Rectal smooth muscle tissue (tissue), 1 donor: ENCODE data around the gene HPCAL1.

Experiments used
- H3K27ac ChIP-seq: one replicate; pipeline ENCODE4 v1.7.0; 2013; ENCODE audit warnings: low read depth, low read length, inconsistent platforms
- H3K27me3 ChIP-seq: one replicate; pipeline ENCODE4 v1.7.0; 2013; ENCODE audit warnings: low read length; ENCODE audit not compliant: control insufficient read depth, insufficient read depth
- H3K36me3 ChIP-seq: one replicate; pipeline ENCODE4 v1.7.0; 2013; ENCODE audit warnings: low read length; ENCODE audit not compliant: control insufficient read depth, insufficient read depth
- H3K4me1 ChIP-seq: one replicate; pipeline ENCODE4 v1.7.0; 2013; ENCODE audit warnings: low read length; ENCODE audit not compliant: control insufficient read depth, insufficient read depth
- H3K4me3 ChIP-seq: one replicate; pipeline ENCODE4 v1.7.0; 2013; ENCODE audit warnings: low read length
- H3K9ac ChIP-seq: one replicate; pipeline ENCODE4 v1.7.0; 2013; ENCODE audit warnings: low read length

The HPCAL1 gene

DNA sequence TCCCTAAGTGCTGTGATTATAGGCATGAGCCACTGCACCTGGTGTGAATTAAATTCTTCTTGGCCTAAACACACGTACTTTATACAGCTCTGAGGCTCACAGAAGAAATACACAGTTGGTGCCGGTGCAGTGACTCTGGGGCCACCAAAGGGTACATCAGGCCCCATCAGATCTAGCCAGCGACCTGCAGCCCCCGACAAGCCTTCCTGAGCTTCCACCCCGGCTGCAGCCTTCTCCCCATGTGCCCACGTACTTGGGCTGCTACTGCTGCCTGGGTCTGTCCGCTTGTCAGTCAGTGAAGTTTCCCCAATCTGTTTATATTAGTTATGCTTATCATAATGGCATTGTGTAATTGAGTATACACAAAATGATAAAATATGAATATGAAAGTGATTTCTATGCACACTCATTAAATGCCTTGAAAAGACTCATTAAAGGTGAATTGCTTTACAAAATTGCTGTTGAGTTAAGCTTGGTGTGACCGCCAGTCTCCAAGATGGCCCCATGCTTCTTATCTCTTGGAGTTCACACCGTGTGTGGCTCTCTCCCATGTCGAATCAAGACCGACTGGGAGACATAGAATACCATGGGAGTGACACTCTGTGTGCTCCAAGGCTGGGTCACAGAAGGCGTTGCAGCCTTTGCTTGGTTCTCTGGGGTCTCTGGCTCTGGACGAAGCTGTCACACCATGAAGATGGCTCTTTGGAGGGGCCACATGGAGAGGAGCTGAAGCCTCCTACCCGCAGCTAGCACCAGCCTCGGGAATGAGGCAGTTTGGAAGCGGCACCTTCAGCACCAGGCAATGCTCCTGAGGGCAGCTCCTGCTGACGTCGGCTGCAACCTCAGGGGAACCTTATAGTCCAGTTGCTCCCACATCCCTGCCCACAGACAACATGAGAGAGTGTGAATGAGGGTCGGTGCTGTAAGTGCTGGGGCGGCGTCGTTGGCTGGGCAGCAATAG lies 29.2 kb upstream of the HPCAL1 start:
- no peak overlapping the region for H3K27ac ChIP-seq
- no peak overlapping the region for H3K9ac ChIP-seq
- H3K27me3 ChIP-seq, result no peaks in the 10 kb centered on the region
- no peaks in the 10 kb centered on the region for H3K4me1 ChIP-seq
- no peak overlapping the region for H3K4me3 ChIP-seq
- H3K36me3 ChIP-seq, result no peaks in the 10 kb centered on the region

DNA sequence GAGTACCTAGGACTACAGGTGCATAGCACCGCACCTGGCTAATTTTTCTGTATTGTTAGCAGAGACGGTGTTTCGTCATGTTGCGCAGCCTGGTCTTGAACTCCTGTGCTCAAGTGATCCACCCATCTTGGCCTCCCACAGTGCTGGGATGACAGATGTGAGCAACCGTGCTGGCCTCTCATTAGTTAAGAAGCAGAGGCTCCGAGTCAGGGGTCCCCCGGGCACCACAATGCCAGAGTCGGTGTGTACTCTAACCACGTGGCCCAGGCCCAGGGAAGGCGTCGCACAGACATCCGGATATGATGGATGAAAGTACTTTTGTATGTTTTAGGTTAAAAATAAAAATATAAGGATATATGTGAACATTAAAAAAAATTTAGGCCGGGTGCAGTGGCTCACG lies 28.3 kb upstream of the HPCAL1 start:
- no peaks in the 10 kb centered on the region for H3K27me3 ChIP-seq
- no peak overlapping the region for H3K27ac ChIP-seq
- H3K36me3 ChIP-seq, result no peaks in the 10 kb centered on the region
- no peak overlapping the region for H3K4me3 ChIP-seq
- H3K9ac ChIP-seq, result no peak overlapping the region
- no peaks in the 10 kb centered on the region for H3K4me1 ChIP-seq

DNA sequence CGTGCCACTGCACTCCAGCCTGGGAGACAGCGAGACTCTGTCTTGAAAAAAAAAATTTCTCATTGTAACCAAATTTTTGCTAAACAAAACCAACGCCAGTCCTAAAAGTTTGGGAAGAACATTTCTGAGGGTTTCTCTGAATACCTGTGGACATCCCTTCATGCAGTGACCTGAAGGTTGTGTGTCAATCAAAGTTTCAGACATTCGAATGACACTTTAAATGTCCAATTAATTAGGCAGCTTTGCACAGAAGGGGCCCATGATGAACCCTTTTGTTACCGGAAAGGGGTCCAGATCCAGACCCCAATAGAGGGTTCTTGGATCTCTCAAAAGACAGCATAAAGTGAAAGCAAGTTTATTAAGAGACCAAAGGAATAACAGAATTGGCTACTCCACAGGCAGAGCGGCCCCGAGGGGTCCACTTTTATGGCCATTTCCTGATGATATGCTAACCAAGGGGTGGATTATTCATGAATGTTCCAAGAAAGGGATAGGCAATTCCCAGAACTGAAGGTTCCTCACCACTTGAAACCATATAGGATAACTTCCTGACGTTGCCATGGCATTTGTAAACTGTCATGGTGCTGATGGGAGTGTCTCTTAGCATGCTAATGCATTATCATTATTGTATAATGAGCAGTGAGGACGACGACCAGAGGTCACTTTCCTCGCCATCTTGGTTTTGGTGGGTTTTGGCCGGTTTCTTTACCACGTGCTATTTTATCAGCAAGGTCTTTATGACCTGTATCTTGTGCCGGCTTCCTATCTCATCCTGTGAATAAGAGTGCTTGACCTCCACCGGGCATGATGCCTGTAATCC lies 27.5 kb upstream of the HPCAL1 start:
- no peaks in the 10 kb centered on the region for H3K36me3 ChIP-seq
- no peak overlapping the region for H3K9ac ChIP-seq
- H3K4me1 ChIP-seq, result no peaks in the 10 kb centered on the region
- H3K27ac ChIP-seq, result no peak overlapping the region
- no peak overlapping the region for H3K4me3 ChIP-seq
- H3K27me3 ChIP-seq, result no peaks in the 10 kb centered on the region

DNA sequence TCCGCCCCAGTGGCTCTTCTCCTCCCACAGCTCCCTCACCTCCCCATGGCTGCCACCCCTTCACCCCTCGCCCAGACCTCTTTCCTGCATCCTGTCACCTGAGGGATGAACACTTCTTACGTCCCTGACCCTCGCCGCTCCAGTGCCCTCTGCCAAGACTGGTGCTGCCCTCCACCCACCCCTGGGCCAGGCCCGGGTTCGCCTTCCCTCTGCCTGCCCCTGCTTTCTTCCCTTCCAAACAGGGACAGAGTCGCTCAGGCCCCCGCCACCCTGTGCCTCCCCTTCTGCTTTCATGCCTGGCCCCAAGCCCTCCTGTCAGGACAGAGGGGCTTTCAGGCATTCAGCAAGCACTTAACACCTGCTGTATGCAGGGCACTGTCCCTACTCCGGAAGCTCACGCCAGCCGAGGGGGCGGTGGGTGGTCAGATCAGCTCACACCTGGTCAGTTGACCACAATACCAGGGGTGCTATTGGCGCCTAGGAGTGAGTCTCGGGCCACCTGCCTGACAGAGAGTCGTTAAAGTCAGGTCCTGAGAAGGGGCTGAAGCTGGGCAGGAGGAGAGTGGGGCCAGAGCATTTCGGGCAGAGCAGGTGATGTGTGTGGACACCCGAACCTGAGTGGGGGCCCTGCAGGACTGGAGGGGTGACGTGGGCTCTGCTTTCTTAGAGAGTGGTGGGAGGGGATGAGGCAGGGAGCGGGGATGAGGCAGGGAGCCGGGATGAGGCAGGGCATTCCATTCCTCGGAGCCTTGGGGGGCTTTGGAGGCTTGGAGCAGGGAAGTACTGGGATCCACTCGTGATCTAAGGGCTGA lies 26.0 kb upstream of the HPCAL1 start:
- no peak overlapping the region for H3K9ac ChIP-seq
- H3K4me1 ChIP-seq, result no peaks in the 10 kb centered on the region
- H3K4me3 ChIP-seq, result no peak overlapping the region
- no peaks in the 10 kb centered on the region for H3K27me3 ChIP-seq
- H3K27ac ChIP-seq, result no peak overlapping the region
- H3K36me3 ChIP-seq, result no peaks in the 10 kb centered on the region

DNA sequence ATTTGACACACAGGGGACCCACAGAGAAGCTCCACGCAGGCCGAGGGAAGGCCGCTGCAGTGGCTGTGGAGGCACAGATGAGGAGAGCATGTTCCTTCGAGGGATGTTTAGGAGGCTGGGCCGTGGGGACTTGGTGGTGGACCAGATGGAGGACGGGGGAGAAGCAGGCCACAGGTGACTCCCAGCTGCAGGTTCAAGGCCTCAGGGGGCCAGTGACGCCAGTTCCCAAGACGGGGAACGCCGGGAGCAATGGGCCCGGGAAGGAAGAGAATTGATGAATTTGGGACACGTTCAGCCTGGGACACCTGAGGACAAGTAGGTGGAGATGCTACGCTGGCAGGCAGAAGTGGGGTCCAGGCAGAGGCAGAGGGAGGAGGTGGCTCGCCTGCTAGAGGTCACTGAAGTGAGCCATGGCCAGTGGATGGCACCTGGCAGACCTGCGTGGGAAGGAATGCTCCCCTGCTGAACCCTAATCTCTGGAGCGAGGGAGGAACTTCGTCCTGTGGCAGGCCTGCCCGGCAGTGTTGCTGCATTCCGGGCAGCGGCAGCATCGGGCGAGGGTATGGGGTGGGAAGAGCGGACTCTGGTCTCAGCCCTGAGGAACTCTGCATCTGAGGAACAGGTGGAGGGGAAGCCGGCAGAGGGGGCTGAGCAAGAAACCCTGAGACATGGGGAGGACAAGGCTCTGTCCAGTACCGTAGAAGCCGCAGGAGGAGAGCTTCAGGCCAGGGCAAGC lies 25.2 kb upstream of the HPCAL1 start:
- Histone ChIP-seq H3K4me3 (no peak overlapping the region), H3K4me1 (no peaks in the 10 kb centered on the region), H3K9ac (no peak overlapping the region), H3K27ac (no peak overlapping the region), H3K36me3 (no peaks in the 10 kb centered on the region), H3K27me3 (no peaks in the 10 kb centered on the region)

DNA sequence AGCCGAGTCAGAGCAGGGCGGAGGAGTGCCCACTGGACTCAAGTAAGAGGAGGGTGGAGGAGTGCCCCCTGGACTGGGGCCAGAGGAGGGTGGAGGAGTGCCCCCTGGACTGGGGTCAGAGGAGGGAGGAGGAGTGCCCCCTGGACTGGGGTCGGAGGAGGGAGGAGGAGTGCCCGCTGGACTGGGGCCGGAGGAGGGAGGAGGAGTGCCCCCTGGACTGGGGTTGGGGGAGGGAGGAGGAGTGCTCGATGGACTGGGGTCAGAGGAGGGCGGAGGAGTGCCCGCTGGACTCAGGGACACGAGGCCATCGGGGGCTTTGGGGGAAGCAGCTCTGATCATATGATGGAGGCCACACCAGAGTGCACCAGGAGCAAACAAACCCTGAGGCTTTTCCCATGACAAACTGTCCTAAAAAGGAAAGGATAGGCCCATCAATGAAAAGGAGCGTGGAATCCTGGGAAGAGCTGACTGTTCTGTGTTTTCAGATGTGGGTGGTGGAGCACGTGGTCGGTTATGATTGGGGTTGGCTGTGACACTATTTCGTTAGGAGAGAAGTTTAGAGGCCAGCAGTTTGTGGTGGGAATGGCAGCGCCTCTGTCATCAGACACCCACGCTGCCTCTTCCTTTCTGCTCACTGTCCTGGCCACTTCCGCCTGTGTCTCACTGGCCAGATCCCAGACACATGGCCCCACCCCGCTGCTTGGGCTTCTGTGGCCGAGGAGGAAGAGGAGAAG lies 24.5 kb upstream of the HPCAL1 start:
- no peaks in the 10 kb centered on the region for H3K4me1 ChIP-seq
- H3K27me3 ChIP-seq, result no peaks in the 10 kb centered on the region
- H3K27ac ChIP-seq, result no peak overlapping the region
- no peak overlapping the region for H3K4me3 ChIP-seq
- H3K9ac ChIP-seq, result no peak overlapping the region
- H3K36me3 ChIP-seq, result no peaks in the 10 kb centered on the region

DNA sequence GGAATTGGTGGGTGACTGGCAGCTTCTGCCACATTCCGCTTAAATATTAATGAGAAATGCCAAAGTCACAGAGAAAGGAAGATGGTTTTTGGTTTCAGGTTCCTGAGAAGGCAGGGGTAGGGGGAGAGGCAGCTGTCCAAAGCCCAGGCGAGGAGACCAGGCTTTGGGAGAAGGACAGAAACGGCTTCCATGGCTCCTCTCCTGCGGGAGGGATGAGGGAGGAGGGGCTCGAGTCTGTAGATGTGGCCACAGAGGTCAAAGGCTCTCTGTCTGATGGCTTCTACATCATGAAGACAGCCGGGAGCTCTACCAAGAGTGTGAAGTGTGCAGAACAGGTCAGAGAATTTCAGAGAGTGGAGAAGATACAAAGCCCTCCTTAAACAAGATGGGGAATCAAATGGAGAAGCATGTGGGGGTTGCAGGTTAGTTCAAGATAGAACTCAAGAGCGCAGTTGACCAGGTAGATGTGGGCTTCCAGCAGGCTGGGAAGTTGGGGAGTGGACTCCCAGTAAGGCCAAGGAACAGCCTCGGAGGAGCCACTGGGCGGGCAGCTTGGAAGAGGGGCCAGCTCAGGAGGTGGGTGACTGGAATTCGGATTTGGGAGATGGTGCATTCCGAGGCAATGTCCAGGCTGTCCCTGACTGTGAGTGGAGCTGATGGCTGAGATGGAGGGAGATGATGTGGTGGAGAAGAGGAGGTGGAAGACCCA lies 23.8 kb upstream of the HPCAL1 start:
- Histone ChIP-seq H3K9ac (no peak overlapping the region), H3K36me3 (no peaks in the 10 kb centered on the region), H3K4me1 (no peaks in the 10 kb centered on the region), H3K27me3 (no peaks in the 10 kb centered on the region), H3K27ac (no peak overlapping the region), H3K4me3 (no peak overlapping the region)

DNA sequence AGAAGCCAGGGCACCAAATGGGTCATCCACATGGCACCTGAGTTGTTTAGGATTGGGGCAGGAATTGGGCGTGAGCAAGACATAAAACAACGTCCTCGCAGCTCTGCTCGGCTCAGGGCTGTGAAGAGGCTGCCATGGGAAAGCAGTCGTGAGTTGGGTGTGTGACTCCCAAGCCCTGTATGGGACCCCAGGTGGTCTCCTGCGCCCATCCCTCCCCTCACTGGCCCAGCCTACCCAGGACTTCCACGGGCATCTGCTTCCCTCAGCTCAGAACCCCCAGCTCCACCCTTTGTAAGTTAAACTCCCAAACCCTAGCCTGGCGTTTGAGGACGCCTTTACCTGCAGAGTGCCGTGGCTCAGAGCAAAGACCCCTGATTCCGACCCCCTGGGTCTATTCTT lies 23.2 kb upstream of the HPCAL1 start:
- Histone ChIP-seq H3K4me3 (no peak overlapping the region), H3K4me1 (no peaks in the 10 kb centered on the region), H3K36me3 (no peaks in the 10 kb centered on the region), H3K27ac (no peak overlapping the region), H3K9ac (no peak overlapping the region), H3K27me3 (no peaks in the 10 kb centered on the region)

DNA sequence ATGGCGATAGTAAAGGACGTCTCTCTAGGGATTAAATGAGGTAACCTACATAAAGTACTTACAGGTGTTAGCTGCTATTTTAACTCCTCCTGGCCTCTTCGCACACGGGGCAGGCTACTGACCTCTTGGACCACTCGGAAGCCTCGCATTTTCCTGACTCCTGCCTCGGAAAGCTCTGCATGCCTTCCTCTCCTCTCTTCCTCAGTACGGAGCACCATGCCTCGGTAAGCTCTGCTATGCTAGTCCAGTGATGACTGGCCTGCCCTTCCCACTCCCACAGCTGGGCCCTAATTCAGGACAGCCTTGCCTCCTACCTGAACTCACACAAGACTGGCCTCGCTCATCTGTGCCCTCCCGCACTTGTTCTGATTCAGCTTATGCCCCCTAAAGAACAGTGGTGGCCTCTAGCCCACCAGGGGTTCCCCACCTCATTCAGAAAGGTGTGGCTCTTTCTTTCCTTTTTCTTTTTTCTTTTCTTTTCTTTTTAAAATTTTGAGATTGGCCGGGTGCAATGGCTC lies 22.7 kb upstream of the HPCAL1 start:
- Histone ChIP-seq H3K9ac (no peak overlapping the region), H3K27me3 (no peaks in the 10 kb centered on the region), H3K36me3 (no peaks in the 10 kb centered on the region), H3K4me3 (no peak overlapping the region), H3K27ac (no peak overlapping the region), H3K4me1 (no peaks in the 10 kb centered on the region)

DNA sequence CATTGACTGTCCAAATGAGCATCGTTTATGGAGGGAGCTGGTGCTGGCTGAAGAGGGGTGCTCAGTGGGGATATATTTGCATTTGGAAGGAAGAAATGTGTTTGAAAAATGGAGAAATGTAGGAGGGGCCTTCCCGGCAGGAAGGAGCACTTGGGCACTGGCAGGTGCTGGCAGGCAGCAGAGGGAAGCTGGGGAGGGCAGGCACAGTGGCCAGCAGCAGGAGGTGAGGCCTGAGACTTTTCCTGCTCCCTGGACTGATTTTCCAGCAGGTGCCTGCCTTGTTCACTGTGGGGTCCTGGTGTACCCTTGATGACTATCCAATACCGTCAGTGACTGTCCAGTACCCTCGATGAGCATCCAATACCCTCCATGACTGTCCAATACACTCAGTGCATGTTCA lies 20.8 kb upstream of the HPCAL1 start:
- H3K36me3 ChIP-seq, result no peaks in the 10 kb centered on the region
- H3K27me3 ChIP-seq, result no peaks in the 10 kb centered on the region
- H3K4me3 ChIP-seq, result no peak overlapping the region
- H3K27ac ChIP-seq, result no peak overlapping the region
- H3K4me1 ChIP-seq, result peaks cover 12% of the 10 kb centered on the region
- H3K9ac ChIP-seq, result no peak overlapping the region
